Gastroesophageal sphincter (tissue), 4 donors: ENCODE results near the gene ORM2. TPM values are rescaled to one million over a fixed set of nuclear protein-coding genes. Genes with fewer than 3 reads are reported as not detected.

Source experiments
- ATAC-seq: fragments of 150-250 bp; one replicate; pipeline ENCODE4 v1.9.1; 2016; ENCODE audit warnings: mild to moderate bottlenecking, moderate library complexity
- H3K27ac ChIP-seq, 4 donors: fragments of 200-600 bp; sonication (generic) in 3 of 4; 1 replicate in 3 of 4; 2 replicates in 1 of 4; pipeline ENCODE4 v1.5.1; 2016 to 2019
- H3K27me3 ChIP-seq: fragments of 200-600 bp; sonication (generic); one replicate; pipeline ENCODE4 v1.5.1; 2019
- H3K36me3 ChIP-seq, 2 donors: fragments of 200-600 bp; sonication (generic); one replicate each; pipeline ENCODE4 v1.5.1; 2019; ENCODE audit warnings: control low read depth in 1 of 2
- H3K4me1 ChIP-seq, 3 donors: fragments of 200-600 bp; sonication (generic); 1 replicate in 2 of 3; 2 replicates in 1 of 3; pipeline ENCODE4 v1.5.1; 2016 to 2019; ENCODE audit warnings: control low read depth in 2 of 3
- H3K4me3 ChIP-seq, 2 donors: fragments of 200-600 bp; sonication (generic); one replicate each; pipeline ENCODE4 v1.5.1; 2019; ENCODE audit warnings: mild to moderate bottlenecking in 1 of 2, moderate library complexity in 1 of 2
- H3K9me3 ChIP-seq, 3 donors: fragments of 200-600 bp; sonication (generic); one replicate each; pipeline ENCODE4 v1.5.1; 2017 to 2019; ENCODE audit warnings: control low read depth in 2 of 3
- EP300 ChIP-seq: sonication (generic); formaldehyde crosslinking; IDR thresholded peaks from one replicate; pipeline ENCODE4 v1.6.1; 2017; ENCODE audit warnings: antibody characterized with exemption, mild to moderate bottlenecking
- POLR2A ChIP-seq, 2 donors: fragments of 450-650 bp; IDR thresholded peaks; one replicate each; pipeline ENCODE4 v1.6.1; 2017; ENCODE audit warnings: antibody characterized with exemption in 2 of 2, mild to moderate bottlenecking in 2 of 2, moderate library complexity in 1 of 2
- POLR2AphosphoS5 ChIP-seq: sonication (generic); formaldehyde crosslinking; IDR thresholded peaks from one replicate; pipeline ENCODE4 v1.6.1; 2017; ENCODE audit warnings: antibody characterized with exemption
- WGBS, 2 donors: methylation state at CpG; one replicate each; pipeline ENCODE4 v1.1.5; 2018; ENCODE audit warnings: low coverage in 1 of 2; 5-methylcytosine and 5-hydroxymethylcytosine counted together
- total RNA-seq, 4 donors: library from RNA; depleted of rRNA; stranded (reverse); fragments of >200 nt; gene quantifications; one replicate each; pipeline ENCODE4 v1.1.0, GENCODE V29; 2016
- TF ChIP-seq, protein P1 (sequence below), 4 experiments: fragments of 200-600 bp in 2 of 4; fragments of 450-650 bp in 2 of 4; sonication (generic) in 1 of 4; IDR thresholded peaks; one replicate each; pipeline ENCODE4 v1.5.1; 2017 to 2019; ENCODE audit warnings: antibody characterized with exemption in 4 of 4, mild to moderate bottlenecking in 2 of 4, moderate library complexity in 2 of 4

ORM2 gene
- total RNA-seq, 4 donors from 2014 or later: not detected

DNA sequence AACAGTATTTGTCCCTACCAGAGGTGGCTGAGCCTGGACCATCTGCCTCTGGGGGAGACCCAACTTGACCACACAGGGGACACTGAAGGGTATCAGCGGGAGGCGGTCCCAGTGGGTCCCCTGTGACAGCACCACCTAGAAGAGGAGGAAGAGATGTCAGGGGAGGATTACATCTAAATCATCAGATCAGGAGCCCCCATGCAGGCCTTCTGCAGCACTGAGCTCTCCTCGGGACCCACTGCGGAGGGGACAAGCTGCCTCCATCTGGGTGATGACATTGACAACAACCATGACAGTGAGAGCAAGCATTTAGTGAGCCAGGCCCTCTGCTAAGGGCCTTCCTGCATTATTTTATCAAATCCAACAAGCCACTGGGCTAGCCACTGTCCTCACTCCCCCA lies 12.3 kb downstream of the ORM2 start:
- ATAC-seq: no peak
- Histone ChIP-seq H3K9me3 (no peaks in the 10 kb centered on the region), H3K4me1 (no peaks in the 10 kb centered on the region), H3K4me3 (no peak overlapping the region), H3K27ac (no peak overlapping the region), H3K27me3 (no peaks in the 10 kb centered on the region), H3K36me3 (peaks cover 0 to 100% of the 10 kb centered on the region in 2 donors)
- TF ChIP-seq, protein P1, sequence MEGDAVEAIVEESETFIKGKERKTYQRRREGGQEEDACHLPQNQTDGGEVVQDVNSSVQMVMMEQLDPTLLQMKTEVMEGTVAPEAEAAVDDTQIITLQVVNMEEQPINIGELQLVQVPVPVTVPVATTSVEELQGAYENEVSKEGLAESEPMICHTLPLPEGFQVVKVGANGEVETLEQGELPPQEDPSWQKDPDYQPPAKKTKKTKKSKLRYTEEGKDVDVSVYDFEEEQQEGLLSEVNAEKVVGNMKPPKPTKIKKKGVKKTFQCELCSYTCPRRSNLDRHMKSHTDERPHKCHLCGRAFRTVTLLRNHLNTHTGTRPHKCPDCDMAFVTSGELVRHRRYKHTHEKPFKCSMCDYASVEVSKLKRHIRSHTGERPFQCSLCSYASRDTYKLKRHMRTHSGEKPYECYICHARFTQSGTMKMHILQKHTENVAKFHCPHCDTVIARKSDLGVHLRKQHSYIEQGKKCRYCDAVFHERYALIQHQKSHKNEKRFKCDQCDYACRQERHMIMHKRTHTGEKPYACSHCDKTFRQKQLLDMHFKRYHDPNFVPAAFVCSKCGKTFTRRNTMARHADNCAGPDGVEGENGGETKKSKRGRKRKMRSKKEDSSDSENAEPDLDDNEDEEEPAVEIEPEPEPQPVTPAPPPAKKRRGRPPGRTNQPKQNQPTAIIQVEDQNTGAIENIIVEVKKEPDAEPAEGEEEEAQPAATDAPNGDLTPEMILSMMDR (IDR thresholded peaks at IDR 0.05): no peak
- no peak for TF ChIP-seq POLR2AphosphoS5
- no peak for TF ChIP-seq EP300
- no peak for TF ChIP-seq POLR2A (IDR thresholded peaks at IDR 0.05)
- WGBS, 2 donors: no CpG with 5 or more reads among the region's 4 CpGs

DNA sequence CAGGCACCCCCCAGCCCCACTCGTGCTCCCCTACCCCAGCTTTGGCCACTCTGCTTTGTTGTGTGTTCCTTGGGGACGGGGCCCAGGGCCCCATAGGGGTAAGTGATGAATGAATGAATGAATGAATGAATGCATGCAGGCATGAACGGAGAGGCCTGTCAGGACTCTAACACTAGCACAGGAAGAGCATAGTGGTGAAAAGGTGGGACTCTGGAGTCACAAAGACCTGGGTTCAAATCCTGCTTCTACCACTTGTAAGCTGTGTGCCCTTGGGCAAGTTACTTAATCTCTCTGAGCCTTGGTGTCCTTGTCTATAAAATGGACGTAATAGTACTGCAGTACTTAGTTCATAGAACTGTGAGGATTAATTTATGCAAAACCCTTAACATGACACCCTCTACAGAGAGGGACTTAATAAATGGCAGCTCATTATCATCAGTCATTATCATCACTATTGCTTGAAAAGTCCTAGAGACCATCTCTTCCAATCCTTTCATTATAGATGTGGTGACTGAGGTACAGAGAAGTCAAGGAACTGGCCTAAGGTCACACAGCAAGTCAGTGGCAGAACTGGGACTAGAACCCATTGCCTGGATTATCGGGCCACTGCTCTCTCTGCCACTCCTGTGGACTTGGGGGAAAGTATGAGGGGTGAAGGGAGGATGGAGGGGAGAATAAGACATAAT lies 13.2 kb downstream of the ORM2 start:
- Histone ChIP-seq H3K27me3 (no peaks in the 10 kb centered on the region), H3K36me3 (peaks cover 0 to 100% of the 10 kb centered on the region in 2 donors), H3K4me1 (no peaks in the 10 kb centered on the region), H3K9me3 (no peaks in the 10 kb centered on the region), H3K4me3 (no peak overlapping the region), H3K27ac (no peak overlapping the region)
- TF ChIP-seq POLR2AphosphoS5 (no peak), POLR2A (IDR thresholded peaks at IDR 0.05) (no peak), EP300 (no peak)
- TF ChIP-seq, protein P1 (IDR thresholded peaks at IDR 0.05): no peak
- 81 to 85% methylated on average over 2 of the region's 5 CpGs for WGBS, 2 donors
- no peak for ATAC-seq

DNA sequence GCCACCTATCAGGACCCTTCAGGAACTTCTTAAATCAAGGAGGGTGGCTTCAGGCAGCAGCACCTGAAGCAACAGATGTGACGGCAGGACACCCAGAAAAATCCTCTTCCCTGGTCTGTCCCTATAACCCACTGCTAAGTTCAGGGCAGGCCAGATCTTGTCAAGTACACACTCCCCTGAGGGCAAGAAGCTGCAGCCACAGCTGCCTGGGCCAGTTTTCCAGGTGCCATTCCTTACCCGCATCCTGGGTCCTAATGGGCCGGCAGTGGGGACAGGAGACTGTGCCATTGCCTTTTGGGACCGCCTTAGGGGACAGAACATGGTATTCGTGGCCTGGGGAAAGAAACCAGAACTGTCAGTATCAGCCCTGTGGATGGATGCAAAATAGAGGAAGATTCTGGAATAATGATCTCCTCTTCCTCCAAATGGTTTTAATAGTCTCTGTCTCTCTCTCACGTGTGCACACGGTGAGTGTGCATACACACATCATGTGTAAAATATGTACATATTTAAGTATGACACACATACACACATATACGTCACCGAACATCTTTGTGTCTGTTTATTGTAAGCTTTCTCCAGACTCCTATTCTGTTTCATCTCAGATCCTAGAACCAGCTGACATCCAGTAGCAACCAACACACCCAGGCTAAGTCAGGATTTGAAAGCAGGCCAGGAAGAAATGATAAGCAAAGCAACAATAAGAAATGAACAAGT lies 14.0 kb downstream of the ORM2 start:
- Histone ChIP-seq H3K36me3 (peaks cover 0 to 100% of the 10 kb centered on the region in 2 donors), H3K4me3 (no peak overlapping the region), H3K27me3 (no peaks in the 10 kb centered on the region), H3K4me1 (peaks cover 0 to 5% (median 2%) of the 10 kb centered on the region in 3 donors), H3K9me3 (no peaks in the 10 kb centered on the region), H3K27ac (no peak overlapping the region)
- TF ChIP-seq, protein P1 (IDR thresholded peaks at IDR 0.05): no peak
- TF ChIP-seq EP300 (no peak), POLR2A (IDR thresholded peaks at IDR 0.05) (no peak), POLR2AphosphoS5 (no peak)
- no peak for ATAC-seq
- 80 to 88% methylated on average over 3 to 8 of the region's 9 CpGs for WGBS, 2 donors

DNA sequence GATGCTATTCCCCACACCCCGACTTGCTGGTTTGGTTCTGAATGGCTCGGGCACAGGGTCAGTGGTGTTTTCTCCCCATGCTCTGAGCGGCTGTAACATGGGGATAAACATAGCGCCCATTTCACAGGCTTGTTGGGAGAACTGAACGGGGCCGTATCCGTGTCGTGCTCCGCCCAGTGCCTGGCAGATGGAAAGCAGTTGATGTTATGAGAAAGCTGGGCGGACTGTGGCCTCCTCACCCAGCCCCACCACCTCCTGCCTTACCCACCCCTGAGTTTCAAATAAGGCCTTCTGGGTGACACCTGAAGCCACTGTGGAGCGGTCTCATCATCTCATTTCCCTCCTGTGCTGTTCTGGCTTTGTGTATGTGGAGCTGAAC lies 14.5 kb downstream of the ORM2 start:
- 92 to 100% methylated on average over 1 to 7 of the region's 11 CpGs for WGBS, 2 donors
- Histone ChIP-seq H3K4me3 (no peak overlapping the region), H3K4me1 (peaks cover 0 to 11% (median 4%) of the 10 kb centered on the region in 3 donors), H3K27me3 (no peaks in the 10 kb centered on the region), H3K9me3 (no peaks in the 10 kb centered on the region), H3K36me3 (peaks cover 0 to 100% of the 10 kb centered on the region in 2 donors), H3K27ac (no peak overlapping the region)
- no peak for ATAC-seq
- TF ChIP-seq POLR2AphosphoS5 (no peak), POLR2A (IDR thresholded peaks at IDR 0.05) (no peak), EP300 (no peak)
- TF ChIP-seq, protein P1 (IDR thresholded peaks at IDR 0.05): no peak
